K562 (cell line): Measurements from ENCODE around the gene COX7B. TPM values are rescaled to one million over a fixed set of nuclear protein-coding genes. Genes with fewer than 3 reads are reported as not detected.

Experiments used
- ATAC-seq: fragments of 200-7000 bp; cut with Tn5 transposase; 3 replicates; pipeline ENCODE4 v1.9.1; 2020; ENCODE audit warnings: moderate library complexity
- BruUV-seq: library from RNA; stranded (reverse); fragments of 400-500 nt; replicated peaks from 2 replicates; lab custom pipeline; 2021; lab: Mats Ljungman, UMichigan
- CTCF ChIA-PET: fragments of 300-600 bp; formaldehyde crosslinking; extraction: SDS; loops from one replicate; lab custom pipeline; 2021; ENCODE audit warnings: low intra/inter-chr PET ratio; lab: Yijun Ruan, JAX
- POLR2A ChIA-PET: fragments of 300-600, 350-650 bp; sonication (Branson Sonifier 250); formaldehyde crosslinking; extraction: SDS; loops from one replicate; lab custom pipeline; 2021; ENCODE audit warnings: antibody characterized with exemption, inconsistent platforms; lab: Yijun Ruan, JAX
- DNase-seq, 4 experiments: peaks; one replicate each; pipeline versions ENCODE4 v3.0.0 to v3.0.0-alpha.2; 2011 to 2018; ENCODE audit warnings: low spot score in 3 of 4, mixed read lengths in 3 of 4; ENCODE audit errors: extremely low read depth in 1 of 4
- FAIRE-seq: peaks from 2 replicates; lab custom pipeline; 2011; peaks lifted over from hg19 to GRCh38; lab: Jason Lieb, UNC
- H2AFZ ChIP-seq: 2 replicates; pipeline ENCODE4 v1.6.0; 2011; ENCODE audit warnings: low read depth, low read length, control low read depth, inconsistent platforms
- H3K27ac ChIP-seq: fragments of 200-600 bp; 3 replicates; pipeline ENCODE4 v1.8.0; 2011; ENCODE audit warnings: low read depth, mild to moderate bottlenecking, control low read depth, inconsistent platforms, low read length, moderate library complexity, mixed read lengths; ENCODE audit errors: extremely low read depth
- H3K27me3 ChIP-seq, 2 experiments: fragments of 300-600 bp in 1 of 2; 2 replicates in 1 of 2; 3 replicates in 1 of 2; pipeline versions ENCODE4 v1.6.0 to v1.8.0; 2011; ENCODE audit warnings: inconsistent platforms in 2 of 2, low read length in 2 of 2, mild to moderate bottlenecking in 1 of 2, mixed read lengths in 1 of 2, moderate library complexity in 1 of 2; ENCODE audit not compliant: control insufficient read depth in 2 of 2, insufficient read depth in 2 of 2
- H3K36me3 ChIP-seq: fragments of 300-600 bp; 3 replicates; pipeline ENCODE4 v1.8.0; 2011; ENCODE audit warnings: mild to moderate bottlenecking, low read length, inconsistent platforms; ENCODE audit not compliant: control insufficient read depth, insufficient read depth
- H3K4me1 ChIP-seq, 2 experiments: fragments of 200-600 bp in 1 of 2; replicated peaks in 1 of 2; 2 replicates in 1 of 2; 3 replicates in 1 of 2; pipeline versions ENCODE4 v1.5.1 to v1.8.0; 2011; ENCODE audit warnings: inconsistent platforms in 2 of 2, low read length in 2 of 2, mild to moderate bottlenecking in 1 of 2, mixed read lengths in 1 of 2, moderate library complexity in 1 of 2; ENCODE audit not compliant: control insufficient read depth in 2 of 2, insufficient read depth in 2 of 2
- H3K4me2 ChIP-seq: 2 replicates; pipeline ENCODE4 v1.6.1; 2011; ENCODE audit warnings: low read length, control low read depth, inconsistent platforms, mixed read lengths; ENCODE audit not compliant: insufficient read depth
- H3K4me3 ChIP-seq: fragments of 200-600 bp; sonication (generic), shearing (Covaris generic); 2 replicates; pipeline ENCODE4 v1.5.1; 2016; ENCODE audit warnings: control low read depth, inconsistent platforms
- H3K79me2 ChIP-seq: fragments of 200-600 bp; 3 replicates; pipeline ENCODE4 v1.8.0; 2011; ENCODE audit warnings: low read length, inconsistent platforms; ENCODE audit not compliant: control insufficient read depth, insufficient read depth
- H3K9ac ChIP-seq, 2 experiments: 2 replicates each; pipeline versions ENCODE4 v1.6.0 to v1.6.1; 2011; ENCODE audit warnings: low read depth in 2 of 2, low read length in 2 of 2, control low read depth in 1 of 2, inconsistent platforms in 1 of 2, mild to moderate bottlenecking in 1 of 2, mixed read lengths in 1 of 2; ENCODE audit not compliant: insufficient read depth in 1 of 2
- H3K9me1 ChIP-seq: one replicate; pipeline ENCODE4 v1.6.0; 2011; ENCODE audit warnings: inconsistent platforms, mild to moderate bottlenecking, low read length, moderate library complexity; ENCODE audit not compliant: control insufficient read depth, insufficient read depth
- H3K9me3 ChIP-seq: replicated peaks from 2 replicates; pipeline ENCODE4 v1.5.1; 2011; ENCODE audit warnings: low read depth, low read length, inconsistent platforms; ENCODE audit not compliant: control insufficient read depth, insufficient read depth
- H4K20me1 ChIP-seq: replicated peaks from 2 replicates; pipeline ENCODE4 v1.6.1; 2011; ENCODE audit warnings: low read length, inconsistent platforms, mixed read lengths; ENCODE audit not compliant: control insufficient read depth, insufficient read depth
- ASH1L ChIP-seq: fragments of 450-650 bp; IDR thresholded peaks from 2 replicates; pipeline ENCODE4 v1.6.1; 2018; ENCODE audit warnings: borderline replicate concordance, mild to moderate bottlenecking, low read depth; ENCODE audit not compliant: partially characterized antibody
- FOXA3 ChIP-seq, 2 experiments: fragments of 450-650 bp in 1 of 2; sonication (generic) in 1 of 2; formaldehyde crosslinking; IDR thresholded peaks in 1 of 2; conservative IDR thresholded peaks in 1 of 2; 2 replicates each; pipeline versions ENCODE4 v1.4.0 to v1.8.0; 2020 to 2022; ENCODE audit warnings: mild to moderate bottlenecking in 2 of 2, missing genetic modification reagents in 1 of 2
- SAFB ChIP-seq: fragments of 200-400 bp; formaldehyde crosslinking; IDR thresholded peaks from 2 replicates; pipeline ENCODE4 v1.6.1; 2017; ENCODE audit warnings: low read depth, low read length, borderline replicate concordance
- WGBS: fragments of 100-300 bp; shearing (Covaris generic); methylation state at CpG from one replicate; pipeline ENCODE4 v1.1.6; 2016; ENCODE audit warnings: low coverage, mixed read lengths; ENCODE audit not compliant: insufficient coverage; ENCODE audit errors: missing lambda C conversion rate; 5-methylcytosine and 5-hydroxymethylcytosine counted together
- in situ Hi-C: fragments of 300-500 bp; cut with MboI; formaldehyde crosslinking; loops from 4 replicates; pipeline ENCODE4 v1.15.0; 2018; ENCODE audit warnings: inconsistent platforms, mixed read lengths
- intact Hi-C: fragments of 100-400 bp; cut with micrococcal nuclease; formaldehyde crosslinking; loops from 2 replicates; pipeline ENCODE4 v1.14.2; 2022
- polyA plus RNA-seq, 8 experiments: library from polyadenylated mRNA; depleted of rRNA in 4 of 8; stranded (reverse) in 5 of 8; unstranded in 3 of 8; fragments of >200 nt; fragmentation: Nextera tagmentation in 2 of 8; fragmentation: Illumina TruSeq in 1 of 8; extraction: Ambion mirVana in 2 of 8; extraction: Trizol in 1 of 8; gene quantifications; 2 replicates each; pipeline versions ENCODE4 v1.2.1 to v1.2.3, GENCODE V29; 2011 to 2014; ENCODE audit warnings: inconsistent platforms in 1 of 8, missing spikeins in 1 of 8
- total RNA-seq, 7 experiments: library from RNA; depleted of rRNA in 6 of 7; stranded (reverse); fragments of >200 nt in 6 of 7; fragmentation: Illumina TruSeq in 2 of 7; extraction: Trizol in 2 of 7; gene quantifications; 2 replicates each; pipeline versions ENCODE4 v1.2.1 to v1.2.3, GENCODE V29; 2011 to 2021; ENCODE audit warnings: low replicate concordance in 1 of 7
- TF ChIP-seq, protein P1 (sequence below): fragments of 250-450 bp; sonication (Bioruptor Pico); IDR thresholded peaks from 2 replicates; pipeline ENCODE4 v1.5.0; 2022; ENCODE audit warnings: mild to moderate bottlenecking
- TF ChIP-seq, protein P2 (sequence below): sonication (generic); formaldehyde crosslinking; IDR thresholded peaks from 2 replicates; pipeline ENCODE4 v1.8.0; 2022; ENCODE audit warnings: mild to moderate bottlenecking, missing genetic modification reagents, borderline replicate concordance
- TF ChIP-seq, protein P3 (sequence below): fragments of 450-650 bp; IDR thresholded peaks from 2 replicates; pipeline ENCODE4 v1.6.1; 2017; ENCODE audit warnings: antibody characterized with exemption, mild to moderate bottlenecking

Gene COX7B
- total and polyA plus RNA-seq, 9 of the 15 experiments (the other 6 are each of a cell fraction or from before 2014, with no cell fraction given), result 549 to 2,891 (median 1,307) TPM

DNA sequence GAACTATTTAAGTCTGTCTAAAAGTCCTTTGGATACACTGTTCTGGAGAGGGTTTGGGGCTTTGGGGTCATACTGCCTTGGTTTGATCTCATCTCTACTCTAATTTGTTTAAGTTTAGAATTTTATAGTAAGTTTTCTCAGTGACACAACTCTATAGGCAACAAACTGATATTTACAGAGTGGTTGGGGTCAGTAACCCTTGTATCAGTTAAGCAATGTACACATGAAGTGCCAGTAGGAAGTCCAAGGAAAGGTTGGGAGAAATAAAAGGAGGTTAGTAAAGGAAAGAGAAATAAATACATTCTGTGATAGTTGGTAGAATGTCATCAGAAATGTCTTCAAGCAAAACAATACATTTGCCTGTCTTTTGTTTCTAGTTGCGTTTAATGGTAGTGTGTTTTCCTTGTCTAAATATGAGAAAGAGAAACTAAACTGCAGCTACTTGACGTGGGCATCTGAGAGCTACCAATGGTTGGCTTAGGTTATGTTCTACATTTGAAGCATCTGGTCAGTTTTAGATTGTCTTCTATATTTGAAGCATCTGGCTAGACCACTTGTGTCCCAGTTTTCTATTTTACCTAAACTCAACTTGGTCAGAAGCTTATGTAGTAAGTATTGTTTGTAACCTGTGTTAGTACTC, 18.1 kb downstream of the COX7B start:
- DNase-seq (no peak), FAIRE-seq (no peak), ATAC-seq (no peak; the same call in 2 of the 3 replicates)
- WGBS, result 5% methylated on average over 2 of the region's 2 CpGs
- Histone ChIP-seq H2AFZ (no peak overlapping the region), H3K27ac (peak overlapping the region; percentile 30; the same call in 1 of the 3 replicates), H3K27me3 (no peaks in the 10 kb centered on the region), H4K20me1 (peaks cover 12% of the 10 kb centered on the region; the same call in 1 of the 2 replicates), H3K9ac (no peak overlapping the region), H3K4me2 (peak overlapping the region; percentile 46), H3K4me1 (peaks cover 4 to 5% of the 10 kb centered on the region in 2 experiments; a peak in 3 of 5 replicates), H3K36me3 (no peaks in the 10 kb centered on the region), H3K4me3 (no peak overlapping the region), H3K9me3 (no peaks in the 10 kb centered on the region), H3K79me2 (peaks cover 96% of the 10 kb centered on the region), H3K9me1 (no peaks in the 10 kb centered on the region)
- in situ Hi-C loops (no loop called here), intact Hi-C loops (loop anchor here (2.0 to 5.0 kb wide), 3 partner anchors 19 to 191 kb away; no protein-coding TSS in a partner anchor)
- POLR2A ChIA-PET, result no interaction called here
- TF ChIP-seq, protein P1, sequence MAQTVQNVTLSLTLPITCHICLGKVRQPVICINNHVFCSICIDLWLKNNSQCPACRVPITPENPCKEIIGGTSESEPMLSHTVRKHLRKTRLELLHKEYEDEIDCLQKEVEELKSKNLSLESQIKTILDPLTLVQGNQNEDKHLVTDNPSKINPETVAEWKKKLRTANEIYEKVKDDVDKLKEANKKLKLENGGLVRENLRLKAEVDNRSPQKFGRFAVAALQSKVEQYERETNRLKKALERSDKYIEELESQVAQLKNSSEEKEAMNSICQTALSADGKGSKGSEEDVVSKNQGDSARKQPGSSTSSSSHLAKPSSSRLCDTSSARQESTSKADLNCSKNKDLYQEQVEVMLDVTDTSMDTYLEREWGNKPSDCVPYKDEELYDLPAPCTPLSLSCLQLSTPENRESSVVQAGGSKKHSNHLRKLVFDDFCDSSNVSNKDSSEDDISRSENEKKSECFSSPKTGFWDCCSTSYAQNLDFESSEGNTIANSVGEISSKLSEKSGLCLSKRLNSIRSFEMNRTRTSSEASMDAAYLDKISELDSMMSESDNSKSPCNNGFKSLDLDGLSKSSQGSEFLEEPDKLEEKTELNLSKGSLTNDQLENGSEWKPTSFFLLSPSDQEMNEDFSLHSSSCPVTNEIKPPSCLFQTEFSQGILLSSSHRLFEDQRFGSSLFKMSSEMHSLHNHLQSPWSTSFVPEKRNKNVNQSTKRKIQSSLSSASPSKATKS, result no peak
- TF ChIP-seq, protein P2, sequence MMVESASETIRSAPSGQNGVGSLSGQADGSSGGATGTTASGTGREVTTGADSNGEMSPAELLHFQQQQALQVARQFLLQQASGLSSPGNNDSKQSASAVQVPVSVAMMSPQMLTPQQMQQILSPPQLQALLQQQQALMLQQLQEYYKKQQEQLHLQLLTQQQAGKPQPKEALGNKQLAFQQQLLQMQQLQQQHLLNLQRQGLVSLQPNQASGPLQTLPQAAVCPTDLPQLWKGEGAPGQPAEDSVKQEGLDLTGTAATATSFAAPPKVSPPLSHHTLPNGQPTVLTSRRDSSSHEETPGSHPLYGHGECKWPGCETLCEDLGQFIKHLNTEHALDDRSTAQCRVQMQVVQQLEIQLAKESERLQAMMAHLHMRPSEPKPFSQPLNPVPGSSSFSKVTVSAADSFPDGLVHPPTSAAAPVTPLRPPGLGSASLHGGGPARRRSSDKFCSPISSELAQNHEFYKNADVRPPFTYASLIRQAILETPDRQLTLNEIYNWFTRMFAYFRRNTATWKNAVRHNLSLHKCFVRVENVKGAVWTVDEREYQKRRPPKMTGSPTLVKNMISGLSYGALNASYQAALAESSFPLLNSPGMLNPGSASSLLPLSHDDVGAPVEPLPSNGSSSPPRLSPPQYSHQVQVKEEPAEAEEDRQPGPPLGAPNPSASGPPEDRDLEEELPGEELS (CRISPR knock-in tag), result no peak
- TF ChIP-seq, protein P3, sequence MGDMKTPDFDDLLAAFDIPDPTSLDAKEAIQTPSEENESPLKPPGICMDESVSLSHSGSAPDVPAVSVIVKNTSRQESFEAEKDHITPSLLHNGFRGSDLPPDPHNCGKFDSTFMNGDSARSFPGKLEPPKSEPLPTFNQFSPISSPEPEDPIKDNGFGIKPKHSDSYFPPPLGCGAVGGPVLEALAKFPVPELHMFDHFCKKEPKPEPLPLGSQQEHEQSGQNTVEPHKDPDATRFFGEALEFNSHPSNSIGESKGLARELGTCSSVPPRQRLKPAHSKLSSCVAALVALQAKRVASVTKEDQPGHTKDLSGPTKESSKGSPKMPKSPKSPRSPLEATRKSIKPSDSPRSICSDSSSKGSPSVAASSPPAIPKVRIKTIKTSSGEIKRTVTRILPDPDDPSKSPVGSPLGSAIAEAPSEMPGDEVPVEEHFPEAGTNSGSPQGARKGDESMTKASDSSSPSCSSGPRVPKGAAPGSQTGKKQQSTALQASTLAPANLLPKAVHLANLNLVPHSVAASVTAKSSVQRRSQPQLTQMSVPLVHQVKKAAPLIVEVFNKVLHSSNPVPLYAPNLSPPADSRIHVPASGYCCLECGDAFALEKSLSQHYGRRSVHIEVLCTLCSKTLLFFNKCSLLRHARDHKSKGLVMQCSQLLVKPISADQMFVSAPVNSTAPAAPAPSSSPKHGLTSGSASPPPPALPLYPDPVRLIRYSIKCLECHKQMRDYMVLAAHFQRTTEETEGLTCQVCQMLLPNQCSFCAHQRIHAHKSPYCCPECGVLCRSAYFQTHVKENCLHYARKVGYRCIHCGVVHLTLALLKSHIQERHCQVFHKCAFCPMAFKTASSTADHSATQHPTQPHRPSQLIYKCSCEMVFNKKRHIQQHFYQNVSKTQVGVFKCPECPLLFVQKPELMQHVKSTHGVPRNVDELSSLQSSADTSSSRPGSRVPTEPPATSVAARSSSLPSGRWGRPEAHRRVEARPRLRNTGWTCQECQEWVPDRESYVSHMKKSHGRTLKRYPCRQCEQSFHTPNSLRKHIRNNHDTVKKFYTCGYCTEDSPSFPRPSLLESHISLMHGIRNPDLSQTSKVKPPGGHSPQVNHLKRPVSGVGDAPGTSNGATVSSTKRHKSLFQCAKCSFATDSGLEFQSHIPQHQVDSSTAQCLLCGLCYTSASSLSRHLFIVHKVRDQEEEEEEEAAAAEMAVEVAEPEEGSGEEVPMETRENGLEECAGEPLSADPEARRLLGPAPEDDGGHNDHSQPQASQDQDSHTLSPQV, result no peak
- TF ChIP-seq FOXA3 (CRISPR knock-in tag; conservative IDR thresholded peaks at IDR 0.05 in 1 of 2, IDR thresholded peaks at IDR 0.05 in 1 of 2), result 0 out of 4 replicates have a peak, but pooled peaks of 1 of the 2 experiments have one; percentile 27
- no peak for TF ChIP-seq ASH1L
- no peak for TF ChIP-seq SAFB
- TF ChIP-seq, all 486 proteins: peak for 1
- CTCF ChIA-PET, result no interaction called here
- no TSS peak for BruUV-seq
